HUES6 (cell line): ENCODE measurements around the gene STAB1.

Experiments used
- H3K27ac ChIP-seq: 2 replicates; pipeline ENCODE4 v1.7.0; 2013; ENCODE audit warnings: low read depth, mild to moderate bottlenecking, low read length, inconsistent platforms
- H3K27me3 ChIP-seq: 2 replicates; pipeline ENCODE4 v1.6.1; 2013; ENCODE audit warnings: low read length; ENCODE audit not compliant: control insufficient read depth, insufficient read depth
- H3K36me3 ChIP-seq: 2 replicates; pipeline ENCODE4 v1.6.1; 2013; ENCODE audit warnings: low read length; ENCODE audit not compliant: control insufficient read depth, insufficient read depth
- H3K4me1 ChIP-seq: 2 replicates; pipeline ENCODE4 v1.6.1; 2013; ENCODE audit warnings: low read length; ENCODE audit not compliant: control insufficient read depth, insufficient read depth
- H3K4me3 ChIP-seq: 2 replicates; pipeline ENCODE4 v1.5.1; 2013; ENCODE audit warnings: low read depth, low read length
- H3K9ac ChIP-seq: one replicate; pipeline ENCODE4 v1.6.1; 2013; ENCODE audit warnings: mild to moderate bottlenecking, low read length
- H3K9me3 ChIP-seq: 2 replicates; pipeline ENCODE4 v1.6.1; 2013; ENCODE audit warnings: low read depth, low read length; ENCODE audit not compliant: control insufficient read depth, insufficient read depth

The STAB1 gene

GRCh38 chr3:52489453-52489852, 5.7 kb upstream of the STAB1 start:
- peaks cover 85% of the 10 kb centered on the region for H3K36me3 ChIP-seq
- no peaks in the 10 kb centered on the region for H3K27me3 ChIP-seq
- H3K4me1 ChIP-seq: no peaks in the 10 kb centered on the region
- no peak overlapping the region for H3K4me3 ChIP-seq
- no peaks in the 10 kb centered on the region for H3K9me3 ChIP-seq
- H3K27ac ChIP-seq: no peak overlapping the region
- no peak overlapping the region for H3K9ac ChIP-seq

- Histone ChIP-seq H3K27ac (no peak overlapping the region), H3K9ac (no peak overlapping the region), H3K27me3 (no peaks in the 10 kb centered on the region), H3K9me3 (no peaks in the 10 kb centered on the region), H3K36me3 (peaks cover 77% of the 10 kb centered on the region), H3K4me3 (no peak overlapping the region), H3K4me1 (no peaks in the 10 kb centered on the region)
Observed at GRCh38 chr3:52490035-52490938, 4.9 kb upstream of the STAB1 start.

GRCh38 chr3:52490939-52491526, 4.1 kb upstream of the STAB1 start:
- Histone ChIP-seq H3K9me3 (no peaks in the 10 kb centered on the region), H3K4me1 (no peaks in the 10 kb centered on the region), H3K36me3 (peaks cover 69% of the 10 kb centered on the region), H3K4me3 (no peak overlapping the region), H3K9ac (no peak overlapping the region), H3K27me3 (no peaks in the 10 kb centered on the region), H3K27ac (no peak overlapping the region)

- Histone ChIP-seq H3K4me3 (no peak overlapping the region), H3K9ac (no peak overlapping the region), H3K9me3 (no peaks in the 10 kb centered on the region), H3K4me1 (no peaks in the 10 kb centered on the region), H3K27ac (no peak overlapping the region), H3K36me3 (peaks cover 60% of the 10 kb centered on the region), H3K27me3 (no peaks in the 10 kb centered on the region)
Observed at GRCh38 chr3:52492059-52492458, 3.1 kb upstream of the STAB1 start.

- Histone ChIP-seq H3K27me3 (no peaks in the 10 kb centered on the region), H3K4me3 (no peak overlapping the region), H3K9ac (no peak overlapping the region), H3K4me1 (no peaks in the 10 kb centered on the region), H3K27ac (no peak overlapping the region), H3K9me3 (no peaks in the 10 kb centered on the region), H3K36me3 (peaks cover 47% of the 10 kb centered on the region)
Observed at GRCh38 chr3:52493232-52494017, 1.7 kb upstream of the STAB1 start.

GRCh38 chr3:52494445-52494844, 693 bp upstream of the STAB1 start:
- Histone ChIP-seq H3K4me1 (no peaks in the 10 kb centered on the region), H3K27ac (no peak overlapping the region; the same call in 1 of the 2 replicates), H3K27me3 (no peaks in the 10 kb centered on the region), H3K9me3 (no peaks in the 10 kb centered on the region), H3K9ac (no peak overlapping the region), H3K36me3 (peaks cover 38% of the 10 kb centered on the region), H3K4me3 (no peak overlapping the region)

GRCh38 chr3:52495777-52496602, 852 bp downstream of the STAB1 start:
- H3K36me3 ChIP-seq: peaks cover 23% of the 10 kb centered on the region
- H3K9me3 ChIP-seq: no peaks in the 10 kb centered on the region
- no peaks in the 10 kb centered on the region for H3K27me3 ChIP-seq
- H3K4me1 ChIP-seq: no peaks in the 10 kb centered on the region
- no peak overlapping the region for H3K27ac ChIP-seq
- no peak overlapping the region for H3K4me3 ChIP-seq
- no peak overlapping the region for H3K9ac ChIP-seq

GRCh38 chr3:52498137-52499054, 3.3 kb downstream of the STAB1 start:
- Histone ChIP-seq H3K4me1 (no peaks in the 10 kb centered on the region), H3K9me3 (no peaks in the 10 kb centered on the region), H3K36me3 (no peaks in the 10 kb centered on the region; the same call in 1 of the 2 replicates), H3K4me3 (no peak overlapping the region), H3K9ac (no peak overlapping the region), H3K27me3 (no peaks in the 10 kb centered on the region), H3K27ac (no peak overlapping the region)

GRCh38 chr3:52501046-52501445, 5.9 kb downstream of the STAB1 start:
- Histone ChIP-seq H3K4me1 (no peaks in the 10 kb centered on the region; the same call in 1 of the 2 replicates), H3K36me3 (no peaks in the 10 kb centered on the region), H3K9me3 (no peaks in the 10 kb centered on the region)

GRCh38 chr3:52502001-52502400, 6.9 kb downstream of the STAB1 start:
- no peaks in the 10 kb centered on the region; the same call in 1 of the 2 replicates for H3K4me1 ChIP-seq
- H3K36me3 ChIP-seq: no peaks in the 10 kb centered on the region
- H3K4me3 ChIP-seq: no peak overlapping the region
- no peak overlapping the region for H3K27ac ChIP-seq
- H3K9ac ChIP-seq: no peak overlapping the region
- H3K27me3 ChIP-seq: no peaks in the 10 kb centered on the region
- H3K9me3 ChIP-seq: no peaks in the 10 kb centered on the region

More at GRCh38 chr3:52501046-52501445, 5.9 kb downstream of the STAB1 start:
- Histone ChIP-seq H3K27ac (no peak overlapping the region), H3K27me3 (no peaks in the 10 kb centered on the region), H3K4me3 (no peak overlapping the region), H3K9ac (no peak overlapping the region)
